Kidney epithelial cell (primary cell): ENCODE results near the gene TWF2. TPM values are rescaled to one million over a fixed set of nuclear protein-coding genes. Genes with fewer than 3 reads are reported as not detected.
"Not testable (repeated sequence)": the region's sequence is repeated elsewhere in the genome, so short reads cannot be mapped to it uniquely, and the experiment has no call there.

Experiments
- DNase-seq: peaks from one replicate; pipeline ENCODE4 v3.0.0-alpha.2; 2010; ENCODE audit warnings: low read depth
- H3K27me3 ChIP-seq: 2 replicates; pipeline ENCODE4 v1.6.0; 2011; ENCODE audit warnings: low read length; ENCODE audit not compliant: control insufficient read depth, insufficient read depth
- H3K36me3 ChIP-seq: 2 replicates; pipeline ENCODE4 v1.5.1; 2011; ENCODE audit warnings: low read length; ENCODE audit not compliant: control insufficient read depth, insufficient read depth
- H3K4me3 ChIP-seq: 2 replicates; pipeline ENCODE4 v1.5.1; 2011; ENCODE audit warnings: low read depth, mild to moderate bottlenecking, control low read depth, low read length
- CTCF ChIP-seq: IDR thresholded peaks from 2 replicates; pipeline ENCODE4 v1.5.1; 2011; ENCODE audit warnings: mild to moderate bottlenecking, moderate library complexity, low read length, control low read depth, inconsistent platforms; ENCODE audit not compliant: insufficient read depth, poor library complexity, severe bottlenecking
- total RNA-seq: library from RNA; depleted of rRNA; stranded (reverse); fragments of >200 nt; gene quantifications from 2 replicates; pipeline ENCODE4 v1.2.3, GENCODE V29; 2015

TWF2 gene
- total RNA-seq, 1 donor from 2014 or later = 159 TPM

GRCh38 chr3:52272831-52273230 lies 33.9 kb upstream of the TWF2 start:
- no peak for TF ChIP-seq CTCF
- no peak for DNase-seq
- no peak overlapping the region for H3K4me3 ChIP-seq
- H3K36me3 ChIP-seq = no peaks in the 10 kb centered on the region
- no peaks in the 10 kb centered on the region for H3K27me3 ChIP-seq

GRCh38 chr3:52272172-52272571 lies 33.2 kb upstream of the TWF2 start:
- H3K27me3 ChIP-seq, DNase-seq, H3K4me3 ChIP-seq, H3K36me3 ChIP-seq: not testable (repeated sequence)

GRCh38 chr3:52270252-52270754 lies 31.3 kb upstream of the TWF2 start:
- Histone ChIP-seq H3K27me3 (no peaks in the 10 kb centered on the region), H3K4me3 (no peak overlapping the region), H3K36me3 (no peaks in the 10 kb centered on the region)
- DNase-seq = no peak
- no peak for TF ChIP-seq CTCF

- H3K36me3 ChIP-seq = no peaks in the 10 kb centered on the region
- no peak for DNase-seq
These were observed 30.8 kb upstream of the TWF2 start for GRCh38 chr3:52269776-52270175.

GRCh38 chr3:52268036-52268435 lies 29.1 kb upstream of the TWF2 start:
- Histone ChIP-seq H3K27me3 (no peaks in the 10 kb centered on the region), H3K4me3 (no peak overlapping the region), H3K36me3 (no peaks in the 10 kb centered on the region)
- no peak for TF ChIP-seq CTCF
- no peak for DNase-seq

More at GRCh38 chr3:52269776-52270175, 30.8 kb upstream of the TWF2 start:
- H3K27me3 ChIP-seq = no peaks in the 10 kb centered on the region
- no peak for TF ChIP-seq CTCF
- H3K4me3 ChIP-seq = no peak overlapping the region

GRCh38 chr3:52265387-52265786 lies 26.4 kb upstream of the TWF2 start:
- Histone ChIP-seq H3K27me3 (no peaks in the 10 kb centered on the region), H3K36me3 (no peaks in the 10 kb centered on the region)
- DNase-seq = no peak

More at GRCh38 chr3:52265387-52265786, 26.4 kb upstream of the TWF2 start:
- no peak for TF ChIP-seq CTCF
- no peak overlapping the region for H3K4me3 ChIP-seq
